ENCODE measurements around the gene CHST3.
"Not testable (repeated sequence)": the region's sequence is repeated elsewhere in the genome, so short reads cannot be mapped to it uniquely, and the experiment has no call there.

The CHST3 gene

GRCh38 chr10:71964098-71964742, at the start of gene CHST3:
TSS of gene CHST3 (plus strand) at chr10:71964395. CDS start at chr10:72005843, 41,448 bp downstream.
- Mint-ChIP-seq H3K4me3 (peak within 1 kb of the TSS; percentile 95), H3K4me1 (peaks cover 43% of the 10 kb centered on the region), H3K27ac (peak within 1 kb of the TSS; percentile 25), H3K36me3 (ENCODE audit: low read depth) (no peaks in the 10 kb centered on the region), H3K27me3 (ENCODE audit: low read depth, poor library complexity) (peaks cover 32% of the 10 kb centered on the region), H3K9me3 (peaks cover 15% of the 10 kb centered on the region)
- TF ChIP-seq, protein P1, sequence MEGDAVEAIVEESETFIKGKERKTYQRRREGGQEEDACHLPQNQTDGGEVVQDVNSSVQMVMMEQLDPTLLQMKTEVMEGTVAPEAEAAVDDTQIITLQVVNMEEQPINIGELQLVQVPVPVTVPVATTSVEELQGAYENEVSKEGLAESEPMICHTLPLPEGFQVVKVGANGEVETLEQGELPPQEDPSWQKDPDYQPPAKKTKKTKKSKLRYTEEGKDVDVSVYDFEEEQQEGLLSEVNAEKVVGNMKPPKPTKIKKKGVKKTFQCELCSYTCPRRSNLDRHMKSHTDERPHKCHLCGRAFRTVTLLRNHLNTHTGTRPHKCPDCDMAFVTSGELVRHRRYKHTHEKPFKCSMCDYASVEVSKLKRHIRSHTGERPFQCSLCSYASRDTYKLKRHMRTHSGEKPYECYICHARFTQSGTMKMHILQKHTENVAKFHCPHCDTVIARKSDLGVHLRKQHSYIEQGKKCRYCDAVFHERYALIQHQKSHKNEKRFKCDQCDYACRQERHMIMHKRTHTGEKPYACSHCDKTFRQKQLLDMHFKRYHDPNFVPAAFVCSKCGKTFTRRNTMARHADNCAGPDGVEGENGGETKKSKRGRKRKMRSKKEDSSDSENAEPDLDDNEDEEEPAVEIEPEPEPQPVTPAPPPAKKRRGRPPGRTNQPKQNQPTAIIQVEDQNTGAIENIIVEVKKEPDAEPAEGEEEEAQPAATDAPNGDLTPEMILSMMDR (IDR thresholded peaks at IDR 0.05), result no peak
- DNase-seq, result peak; percentile 70

- no peak for DNase-seq
- Mint-ChIP-seq H3K4me3 (no peak overlapping the region), H3K27me3 (ENCODE audit: low read depth, poor library complexity) (peaks cover 6% of the 10 kb centered on the region), H3K4me1 (peaks cover 20% of the 10 kb centered on the region), H3K36me3 (ENCODE audit: low read depth) (no peaks in the 10 kb centered on the region), H3K27ac (no peak overlapping the region), H3K9me3 (peaks cover 43% of the 10 kb centered on the region)
- TF ChIP-seq, protein P1 (IDR thresholded peaks at IDR 0.05), result no peak
These were observed 47.4 kb upstream of the CHST3 start for GRCh38 chr10:71916827-71917226.

- peaks cover 32% of the 10 kb centered on the region for H3K9me3 Mint-ChIP-seq
- H3K36me3 Mint-ChIP-seq (ENCODE audit: low read depth), result no peaks in the 10 kb centered on the region
- H3K27ac Mint-ChIP-seq, result no peak overlapping the region
- H3K4me3 Mint-ChIP-seq, result no peak overlapping the region
- TF ChIP-seq, protein P1 (IDR thresholded peaks at IDR 0.05), result no peak
- peaks cover 14% of the 10 kb centered on the region for H3K27me3 Mint-ChIP-seq (ENCODE audit: low read depth, poor library complexity)
- peaks cover 21% of the 10 kb centered on the region for H3K4me1 Mint-ChIP-seq
- no peak for DNase-seq
These were observed 45.2 kb upstream of the CHST3 start for GRCh38 chr10:71918992-71919391.

GRCh38 chr10:71919956-71920539, 44.1 kb upstream of the CHST3 start:
- not testable (repeated sequence) for DNase-seq; H3K4me3 Mint-ChIP-seq; H3K27ac Mint-ChIP-seq; H3K36me3 Mint-ChIP-seq (ENCODE audit: low read depth)
- Mint-ChIP-seq H3K9me3 (peaks cover 32% of the 10 kb centered on the region), H3K27me3 (ENCODE audit: low read depth, poor library complexity) (peaks cover 19% of the 10 kb centered on the region), H3K4me1 (peaks cover 21% of the 10 kb centered on the region)

GRCh38 chr10:71920540-71921323, 43.5 kb upstream of the CHST3 start:
- H3K4me1 Mint-ChIP-seq, result peaks cover 21% of the 10 kb centered on the region
- H3K4me3 Mint-ChIP-seq, result no peak overlapping the region
- H3K27me3 Mint-ChIP-seq (ENCODE audit: low read depth, poor library complexity), result peaks cover 19% of the 10 kb centered on the region
- peaks cover 32% of the 10 kb centered on the region for H3K9me3 Mint-ChIP-seq
- H3K36me3 Mint-ChIP-seq (ENCODE audit: low read depth), result no peaks in the 10 kb centered on the region
- no peak overlapping the region for H3K27ac Mint-ChIP-seq
- no peak for DNase-seq
- TF ChIP-seq, protein P1 (IDR thresholded peaks at IDR 0.05), result no peak

DNA sequence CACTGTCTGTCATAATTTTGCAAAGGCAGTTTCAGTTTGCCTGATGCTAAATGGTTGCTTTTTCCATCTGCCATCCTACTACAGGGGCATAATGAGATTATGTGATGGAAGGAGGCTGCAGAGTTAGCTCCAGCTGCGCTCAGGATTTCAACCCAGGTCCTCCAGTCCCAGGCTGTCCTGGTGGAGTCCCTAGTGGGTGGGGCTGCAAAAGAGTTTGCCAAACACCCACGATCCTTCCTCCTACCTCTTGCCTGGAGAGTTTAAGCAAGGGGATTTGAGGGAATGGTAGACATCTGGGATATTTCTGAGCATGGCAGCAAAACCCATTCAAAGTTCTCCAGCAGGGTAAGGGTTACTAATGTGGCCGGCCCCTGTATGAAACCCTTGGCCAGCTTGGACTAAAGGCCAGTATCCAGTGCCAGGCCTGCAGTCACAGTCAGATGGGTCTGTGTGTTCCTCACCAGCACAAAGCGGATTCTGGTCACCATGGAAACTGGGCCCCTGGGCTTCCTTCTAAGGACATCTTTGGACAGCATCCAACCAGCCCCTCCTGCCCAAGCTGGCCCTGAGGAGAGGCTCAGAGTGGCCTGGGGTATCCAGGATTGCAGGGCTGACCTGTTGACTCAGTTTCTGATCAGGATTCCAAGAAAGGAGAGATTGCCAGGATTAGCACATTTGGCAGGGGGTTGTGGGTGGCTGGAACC, 42.7 kb upstream of the CHST3 start:
- Mint-ChIP-seq H3K9me3 (peaks cover 26% of the 10 kb centered on the region), H3K4me3 (no peak overlapping the region), H3K36me3 (ENCODE audit: low read depth) (no peaks in the 10 kb centered on the region), H3K4me1 (peaks cover 21% of the 10 kb centered on the region), H3K27me3 (ENCODE audit: low read depth, poor library complexity) (peaks cover 19% of the 10 kb centered on the region), H3K27ac (no peak overlapping the region)
- TF ChIP-seq, protein P1 (IDR thresholded peaks at IDR 0.05), result no peak
- peak; percentile 6 for DNase-seq
